Mononuclear cell (primary cell): ENCODE data around the gene TPCN1. TPM values are rescaled to one million over a fixed set of nuclear protein-coding genes. Genes with fewer than 3 reads are reported as not detected.

Experiments used
- H3K27me3 ChIP-seq: 2 replicates; pipeline ENCODE4 v1.6.0; 2011; ENCODE audit warnings: low read length, control low read depth; ENCODE audit not compliant: insufficient read depth
- H3K4me1 ChIP-seq: 2 replicates; pipeline ENCODE4 v1.5.1; 2011; ENCODE audit warnings: mild to moderate bottlenecking, low read length, control low read depth; ENCODE audit not compliant: insufficient read depth
- H3K4me3 ChIP-seq: 2 replicates; pipeline ENCODE4 v1.5.1; 2011; ENCODE audit warnings: mild to moderate bottlenecking, low read length, moderate library complexity
- H3K9me3 ChIP-seq: 2 replicates; pipeline ENCODE4 v1.5.1; 2011; ENCODE audit warnings: low read depth, mild to moderate bottlenecking, control low read depth, low read length
- total RNA-seq: library from RNA; depleted of rRNA; stranded (reverse); fragments of >200 nt; gene quantifications from one replicate; pipeline ENCODE4 v1.2.3, GENCODE V29; 2012

TPCN1 gene
- total RNA-seq, 1 donor, result 15.4 TPM

DNA sequence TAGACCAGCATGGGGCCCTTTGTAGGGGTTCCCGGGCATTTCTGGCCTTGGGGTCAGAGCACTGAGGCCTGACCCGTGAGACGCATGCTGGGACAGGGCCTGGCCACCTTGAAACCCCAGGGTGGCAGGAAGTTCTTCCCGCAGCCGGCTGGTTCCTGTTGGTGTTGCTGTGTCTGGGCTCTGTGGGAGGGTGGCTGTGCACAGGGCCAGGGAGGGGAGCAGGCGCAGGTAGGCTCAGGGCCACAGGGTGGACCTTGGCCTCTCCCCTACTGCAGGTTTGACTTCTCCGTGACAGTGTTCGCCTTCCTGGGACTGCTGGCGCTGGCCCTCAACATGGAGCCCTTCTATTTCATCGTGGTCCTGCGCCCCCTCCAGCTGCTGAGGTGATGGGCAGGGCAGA, 65.4 kb downstream of the TPCN1 start:
- H3K4me1 ChIP-seq, result no peaks in the 10 kb centered on the region
- H3K4me3 ChIP-seq, result no peak overlapping the region
- no peaks in the 10 kb centered on the region for H3K9me3 ChIP-seq
- no peaks in the 10 kb centered on the region for H3K27me3 ChIP-seq

DNA sequence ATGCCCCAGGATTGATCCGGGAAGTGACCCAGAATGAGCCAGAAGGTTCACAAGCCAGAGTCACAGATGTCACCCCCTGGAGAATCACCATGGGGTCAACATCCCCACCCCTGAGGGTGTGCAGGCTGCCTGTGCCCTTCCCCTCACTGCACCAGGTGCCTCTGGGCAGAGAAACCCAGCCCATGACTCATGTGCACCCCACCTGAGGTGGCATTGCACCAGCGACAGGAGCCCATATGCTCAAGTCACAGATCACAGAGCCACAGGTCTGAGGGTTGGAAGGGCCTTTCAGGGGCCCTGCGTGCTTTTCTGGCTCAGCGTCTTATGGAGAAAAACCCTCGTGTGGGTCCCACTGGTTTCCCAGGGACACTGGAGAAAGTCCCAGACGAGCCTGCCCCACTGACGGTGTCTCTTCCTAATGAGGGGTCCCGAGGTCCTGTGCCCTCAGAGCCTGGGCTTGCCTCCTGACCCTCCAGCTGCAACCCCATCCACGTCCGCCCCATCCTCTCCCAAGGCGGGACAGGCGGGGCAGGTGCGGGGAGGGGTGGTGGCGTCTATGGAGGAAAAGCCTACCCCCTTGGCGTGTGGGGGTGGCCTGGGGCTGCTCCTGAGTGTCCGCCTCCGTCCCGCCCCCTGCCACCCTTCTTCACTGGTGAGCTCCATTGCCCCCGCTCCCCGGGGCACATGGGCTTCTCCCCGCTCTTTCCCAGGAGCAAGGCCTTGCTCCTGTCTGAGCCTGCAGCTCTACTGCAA, 66.1 kb downstream of the TPCN1 start:
- no peaks in the 10 kb centered on the region for H3K9me3 ChIP-seq
- no peaks in the 10 kb centered on the region for H3K4me1 ChIP-seq
- H3K27me3 ChIP-seq, result no peaks in the 10 kb centered on the region
- no peak overlapping the region for H3K4me3 ChIP-seq

DNA sequence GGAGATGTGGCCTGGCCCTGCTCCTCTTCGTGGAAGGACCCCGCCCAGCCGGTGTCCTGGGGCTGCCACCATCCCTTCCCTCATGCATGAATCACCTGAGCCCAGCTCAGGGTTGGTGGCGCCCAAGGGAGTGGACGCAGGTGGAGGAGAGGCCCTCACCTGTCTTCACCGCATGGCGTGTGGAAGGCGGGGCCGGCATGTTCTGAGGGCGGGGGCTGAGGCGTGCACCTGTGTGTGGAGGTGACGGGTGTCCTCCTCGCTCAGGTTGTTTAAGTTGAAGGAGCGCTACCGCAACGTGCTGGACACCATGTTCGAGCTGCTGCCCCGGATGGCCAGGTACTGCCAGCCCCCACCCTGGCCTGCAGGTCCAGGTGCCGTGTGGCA, 66.6 kb downstream of the TPCN1 start:
- no peaks in the 10 kb centered on the region for H3K27me3 ChIP-seq
- H3K9me3 ChIP-seq, result no peaks in the 10 kb centered on the region
- no peaks in the 10 kb centered on the region for H3K4me1 ChIP-seq
- H3K4me3 ChIP-seq, result no peak overlapping the region

DNA sequence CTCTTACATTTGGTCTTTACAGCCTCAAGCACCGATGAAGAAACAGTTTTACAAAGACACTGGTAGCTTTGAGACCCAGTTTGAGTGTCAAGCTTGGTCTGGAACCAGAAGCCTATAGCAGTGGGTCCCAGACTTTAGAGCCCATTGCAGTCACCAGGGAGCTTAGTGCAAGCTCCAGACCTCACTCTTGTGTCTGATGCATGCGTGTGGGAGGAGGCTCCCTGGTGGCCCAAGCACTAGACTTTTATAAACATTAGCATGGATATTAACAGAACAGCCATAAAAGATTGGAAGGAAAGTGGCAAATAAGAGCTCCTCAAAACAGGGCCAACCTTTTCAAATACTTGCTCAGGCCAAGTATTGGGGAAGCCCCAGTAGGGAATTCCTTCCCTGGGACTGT, 68.1 kb downstream of the TPCN1 start:
- Histone ChIP-seq H3K4me3 (no peak overlapping the region), H3K9me3 (no peaks in the 10 kb centered on the region), H3K4me1 (no peaks in the 10 kb centered on the region), H3K27me3 (no peaks in the 10 kb centered on the region)

DNA sequence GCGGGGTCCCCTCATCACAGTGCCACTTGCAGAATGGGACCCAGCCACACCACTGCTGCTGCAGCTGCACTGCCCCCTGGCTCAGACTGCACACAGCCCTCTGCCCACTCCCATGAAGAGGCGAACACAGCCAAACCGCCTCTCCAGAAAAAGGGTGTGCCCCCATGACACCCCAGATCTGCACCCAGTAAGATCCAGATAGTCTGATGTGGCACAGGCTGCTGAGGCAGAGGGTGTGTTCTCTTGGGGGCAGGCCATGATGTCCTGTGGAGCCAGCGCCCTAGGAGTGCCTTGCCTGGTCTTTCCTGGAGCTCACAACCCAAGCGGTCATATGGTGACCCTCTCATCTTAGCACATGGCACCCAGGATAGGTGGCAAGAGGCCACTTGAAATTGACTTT, 69.2 kb downstream of the TPCN1 start:
- no peaks in the 10 kb centered on the region for H3K9me3 ChIP-seq
- H3K4me1 ChIP-seq, result no peaks in the 10 kb centered on the region
- no peak overlapping the region for H3K4me3 ChIP-seq
- no peaks in the 10 kb centered on the region for H3K27me3 ChIP-seq

DNA sequence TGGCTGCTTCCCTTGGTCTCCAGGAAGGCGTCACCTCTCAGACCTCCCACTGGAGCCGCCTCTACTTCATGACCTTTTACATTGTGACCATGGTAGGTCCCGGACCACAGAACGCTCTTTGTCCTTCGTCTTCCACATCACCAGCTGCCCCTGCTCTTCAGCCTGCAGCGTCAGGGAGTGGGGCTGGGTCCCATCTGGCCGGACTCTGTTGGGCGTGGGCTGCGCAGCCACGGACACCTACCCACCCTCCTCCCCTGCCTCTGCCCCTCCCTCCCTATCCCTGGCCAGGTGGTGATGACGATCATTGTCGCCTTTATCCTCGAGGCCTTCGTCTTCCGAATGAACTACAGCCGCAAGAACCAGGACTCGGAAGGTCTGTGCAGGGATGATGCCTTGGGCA, 70.3 kb downstream of the TPCN1 start:
- Histone ChIP-seq H3K27me3 (no peaks in the 10 kb centered on the region), H3K9me3 (no peaks in the 10 kb centered on the region), H3K4me3 (no peak overlapping the region), H3K4me1 (no peaks in the 10 kb centered on the region)

DNA sequence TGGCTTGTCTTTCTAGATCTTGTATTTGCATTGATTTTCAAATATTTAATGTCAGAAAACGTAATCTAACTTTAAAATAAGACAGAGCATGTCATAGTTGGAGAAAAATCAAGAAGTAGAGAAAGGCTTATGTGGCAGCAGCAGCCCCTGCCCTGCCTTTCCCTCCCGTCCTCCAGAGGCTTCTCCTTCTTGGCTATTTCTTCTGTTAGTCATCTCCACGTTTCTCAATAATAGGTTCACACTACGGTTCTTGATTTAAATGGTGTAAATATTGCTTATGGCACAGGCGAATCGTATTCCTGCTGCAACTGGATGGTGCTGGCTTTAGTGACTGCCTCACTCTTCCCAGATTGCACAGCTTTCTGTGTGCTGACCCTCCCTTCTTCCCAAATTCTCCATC, 70.8 kb downstream of the TPCN1 start:
- Histone ChIP-seq H3K4me1 (no peaks in the 10 kb centered on the region), H3K27me3 (no peaks in the 10 kb centered on the region), H3K4me3 (no peak overlapping the region), H3K9me3 (no peaks in the 10 kb centered on the region)

DNA sequence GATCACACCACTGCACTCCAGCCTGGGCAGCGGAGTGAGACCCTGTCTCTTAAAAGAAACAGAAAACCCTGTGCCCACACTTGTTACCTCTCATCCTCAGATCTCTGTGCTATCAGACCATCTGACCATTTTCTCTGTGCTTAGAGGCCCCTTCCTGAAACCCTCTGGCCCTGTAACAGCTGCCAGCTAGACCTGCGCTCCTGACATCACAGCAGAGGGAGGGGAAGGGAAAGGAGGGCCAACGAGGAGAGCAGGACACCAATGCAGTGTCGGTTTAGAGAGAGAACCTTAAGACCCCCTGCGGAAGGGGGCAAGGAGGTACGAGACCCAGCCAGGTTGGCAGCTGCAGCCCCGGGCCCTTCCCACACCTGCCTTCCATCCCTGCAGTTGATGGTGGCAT, 71.3 kb downstream of the TPCN1 start:
- Histone ChIP-seq H3K9me3 (no peaks in the 10 kb centered on the region), H3K4me3 (no peak overlapping the region), H3K27me3 (no peaks in the 10 kb centered on the region), H3K4me1 (no peaks in the 10 kb centered on the region)

DNA sequence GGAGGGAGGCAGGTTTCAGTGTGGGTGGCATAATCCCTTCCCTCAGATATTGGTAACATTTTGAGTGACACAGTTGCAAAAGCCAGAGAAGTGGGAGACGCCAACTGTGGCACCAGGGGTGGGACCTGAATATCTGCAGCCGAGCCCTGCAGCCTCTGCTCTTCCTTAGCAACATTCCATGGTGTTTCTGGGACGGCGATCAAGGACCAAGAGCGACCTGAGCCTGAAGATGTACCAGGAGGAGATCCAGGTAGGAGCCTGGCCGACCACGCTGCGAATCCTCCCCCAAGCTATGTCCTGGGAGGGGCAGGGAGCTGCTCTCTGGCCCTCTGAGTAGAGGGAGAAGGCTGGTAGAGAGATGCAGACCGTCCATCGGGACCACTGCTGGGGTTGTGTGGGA, 71.8 kb downstream of the TPCN1 start:
- no peaks in the 10 kb centered on the region for H3K27me3 ChIP-seq
- H3K4me3 ChIP-seq, result no peak overlapping the region
- H3K4me1 ChIP-seq, result no peaks in the 10 kb centered on the region
- H3K9me3 ChIP-seq, result no peaks in the 10 kb centered on the region

DNA sequence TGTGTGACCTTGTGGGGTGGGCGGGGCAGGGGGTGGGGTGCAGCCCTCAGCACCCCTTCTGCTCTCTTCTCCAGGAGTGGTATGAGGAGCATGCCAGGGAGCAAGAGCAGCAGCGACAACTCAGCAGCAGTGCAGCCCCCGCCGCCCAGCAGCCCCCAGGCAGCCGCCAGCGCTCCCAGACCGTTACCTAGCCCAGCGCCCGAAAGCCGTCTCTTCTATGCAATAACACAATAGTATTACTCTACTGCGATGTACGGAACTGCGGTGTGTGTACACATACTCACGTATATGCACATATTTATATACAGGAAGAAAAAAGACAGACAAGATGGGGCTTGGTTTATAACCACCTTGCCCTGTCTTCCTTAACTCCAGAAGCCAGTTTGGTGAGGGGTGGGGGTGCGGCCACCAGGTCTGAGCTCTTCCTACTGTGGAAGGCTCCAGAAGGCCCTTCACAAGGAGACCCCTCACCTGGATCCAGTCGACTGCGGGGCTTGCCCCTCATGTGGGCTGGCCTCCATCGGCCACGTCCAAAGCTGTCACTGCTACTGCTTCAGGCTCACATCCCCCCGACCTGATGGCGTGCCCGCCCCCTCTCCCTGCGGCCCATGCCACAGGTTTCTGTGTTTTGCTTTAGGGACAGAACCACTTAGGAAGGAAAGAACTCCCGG, 74.8 kb downstream of the TPCN1 start:
- Histone ChIP-seq H3K4me3 (no peak overlapping the region), H3K9me3 (no peaks in the 10 kb centered on the region), H3K4me1 (no peaks in the 10 kb centered on the region), H3K27me3 (no peaks in the 10 kb centered on the region)

DNA sequence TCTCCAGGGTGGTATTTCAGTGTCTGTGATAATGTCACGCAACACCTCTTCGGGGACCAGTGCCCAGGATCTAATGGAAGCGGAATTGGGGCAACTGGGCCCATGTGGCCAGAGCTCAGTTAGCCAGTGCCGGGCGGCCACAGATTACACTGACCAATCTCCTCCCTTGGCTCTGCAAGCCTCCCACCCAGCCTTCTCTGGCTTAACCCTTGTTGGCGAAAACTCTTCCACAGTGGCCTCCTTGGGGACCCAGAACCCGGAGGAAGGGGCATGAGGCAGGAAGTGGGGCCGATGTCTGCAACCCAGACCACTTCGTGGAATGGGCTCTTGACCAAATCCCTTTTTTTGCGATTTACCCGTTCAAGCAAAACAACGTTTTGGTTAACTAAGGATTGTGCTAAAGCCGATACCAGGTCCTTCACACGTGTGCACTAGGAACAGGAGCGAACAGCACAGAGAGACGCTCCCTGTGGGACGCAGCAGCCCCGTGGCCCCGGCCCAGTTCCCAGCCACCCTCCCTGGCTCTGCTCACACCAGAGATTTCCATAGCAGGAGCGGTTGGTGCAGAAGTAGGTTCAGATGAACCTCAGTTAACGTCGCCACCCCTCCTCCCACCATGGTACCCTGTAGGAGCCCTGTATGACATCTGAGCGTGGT, 75.4 kb downstream of the TPCN1 start:
- Histone ChIP-seq H3K27me3 (no peaks in the 10 kb centered on the region), H3K4me3 (no peak overlapping the region), H3K9me3 (no peaks in the 10 kb centered on the region), H3K4me1 (no peaks in the 10 kb centered on the region)

DNA sequence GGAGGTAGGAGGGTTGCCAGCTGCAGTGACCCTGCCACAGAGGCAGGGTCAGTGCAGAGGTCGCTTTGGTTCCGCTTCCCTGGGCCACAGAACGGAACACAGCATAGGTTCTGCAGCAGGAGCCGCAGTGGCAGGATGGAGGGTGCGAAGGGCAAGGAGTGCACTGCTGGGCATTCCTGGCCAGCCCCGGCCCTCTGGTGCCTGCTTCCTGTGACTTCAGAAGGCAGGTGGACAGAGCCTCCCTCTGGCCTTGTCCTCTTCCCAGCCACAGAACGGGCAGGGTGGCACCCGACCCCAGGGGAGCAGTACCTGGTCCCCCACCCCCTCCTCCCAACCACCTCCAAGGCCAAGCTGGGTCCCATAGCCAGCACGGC, 75.9 kb downstream of the TPCN1 start:
- Histone ChIP-seq H3K9me3 (no peaks in the 10 kb centered on the region), H3K4me1 (no peaks in the 10 kb centered on the region), H3K27me3 (no peaks in the 10 kb centered on the region), H3K4me3 (no peak overlapping the region)

DNA sequence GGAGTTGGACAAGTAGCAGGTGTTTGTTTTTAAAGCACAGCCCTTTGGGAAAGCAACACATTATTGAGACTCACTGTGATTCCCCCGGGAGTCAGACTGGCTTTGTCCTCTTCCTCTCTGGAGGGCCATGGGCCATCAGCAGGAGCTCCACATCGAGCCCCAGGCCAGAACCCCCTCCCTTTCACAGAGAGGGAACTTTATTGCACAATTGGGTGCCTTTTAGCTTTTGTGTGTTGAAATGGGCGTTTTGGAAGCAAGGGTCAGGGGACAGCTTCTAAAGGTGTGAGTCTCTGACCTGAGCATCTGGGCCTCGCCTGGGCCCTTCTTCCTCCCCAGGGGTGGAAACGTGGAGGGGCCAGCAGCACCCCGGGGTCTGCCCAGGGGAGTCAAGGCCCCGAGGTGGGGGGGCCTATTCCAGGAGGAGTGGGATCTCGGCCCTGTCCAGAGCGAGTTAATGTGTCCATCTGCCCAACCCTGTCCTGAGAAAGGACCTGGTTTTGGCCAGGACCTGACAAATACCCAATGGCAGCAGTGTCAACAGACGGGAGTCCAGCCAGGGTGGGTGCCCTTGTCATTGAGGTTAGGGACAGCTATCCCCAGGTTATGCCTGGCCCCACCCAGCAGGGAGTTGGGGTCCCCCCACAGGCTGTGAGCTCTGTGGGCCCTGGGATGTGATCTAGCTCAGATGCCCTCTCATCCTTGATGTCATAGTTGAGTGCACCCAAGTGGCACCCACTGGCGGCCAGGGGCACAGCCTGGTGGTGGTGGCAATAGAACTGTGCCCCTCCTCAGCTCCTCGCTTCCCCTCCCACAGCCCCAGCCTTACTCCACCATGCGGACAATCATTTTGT, 76.6 kb downstream of the TPCN1 start:
- H3K27me3 ChIP-seq, result no peaks in the 10 kb centered on the region
- H3K9me3 ChIP-seq, result no peaks in the 10 kb centered on the region
- H3K4me3 ChIP-seq, result no peak overlapping the region
- H3K4me1 ChIP-seq, result peaks cover 4% of the 10 kb centered on the region

DNA sequence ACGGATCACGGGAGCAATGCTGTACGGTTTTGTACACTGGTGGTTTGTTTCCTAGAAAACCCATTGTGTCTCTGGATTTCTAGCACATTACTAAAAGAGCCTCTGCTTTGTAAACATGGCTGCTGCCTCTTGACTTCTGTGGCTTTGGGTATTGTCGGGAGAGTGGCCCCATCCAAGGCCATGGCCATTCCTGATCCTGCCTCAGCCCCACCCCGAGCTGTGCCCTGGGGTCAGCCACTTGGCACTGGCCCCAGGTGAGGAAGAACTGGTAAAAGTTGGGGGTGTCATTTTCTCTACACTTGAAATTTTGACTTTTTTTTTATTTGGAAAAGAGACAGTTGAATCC, 77.2 kb downstream of the TPCN1 start:
- H3K9me3 ChIP-seq, result no peaks in the 10 kb centered on the region
- no peaks in the 10 kb centered on the region for H3K27me3 ChIP-seq
- H3K4me1 ChIP-seq, result peaks cover 10% of the 10 kb centered on the region
- no peak overlapping the region for H3K4me3 ChIP-seq

DNA sequence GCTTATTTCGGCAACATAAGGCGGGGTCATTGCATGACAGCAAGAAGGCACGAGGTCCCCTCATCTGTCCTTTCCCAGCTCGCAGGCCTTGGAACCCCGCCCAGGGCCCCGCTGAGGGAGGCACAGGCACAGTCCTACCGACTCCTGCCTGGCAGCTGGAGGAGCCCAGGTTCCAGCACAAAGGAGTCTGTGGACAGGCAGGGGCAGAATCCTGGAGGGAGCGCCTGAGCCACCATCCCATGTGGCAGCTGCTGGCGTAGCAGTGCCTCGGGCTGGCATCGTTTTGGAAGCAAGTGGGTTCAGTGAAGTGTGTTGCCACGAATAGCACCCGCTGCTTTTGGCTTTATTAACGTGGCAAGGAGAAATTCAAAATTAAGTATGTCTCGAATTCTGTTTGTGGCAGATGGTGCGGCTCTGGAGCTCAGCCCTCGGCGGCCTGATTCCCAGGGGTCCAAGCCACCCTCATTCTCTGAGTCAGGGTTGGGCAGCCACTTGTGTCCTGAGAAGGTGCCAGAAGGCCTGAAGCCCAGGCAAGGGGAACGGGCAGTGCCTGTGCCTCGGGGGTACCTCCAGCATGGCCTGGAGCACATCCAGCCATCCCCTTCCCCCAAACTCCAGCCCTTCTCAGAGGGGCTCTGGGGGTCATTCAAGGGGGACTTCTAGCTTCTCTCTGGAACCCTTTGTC, 77.7 kb downstream of the TPCN1 start:
- Histone ChIP-seq H3K9me3 (no peaks in the 10 kb centered on the region), H3K4me1 (peaks cover 12% of the 10 kb centered on the region)

More for the DNA sequence above, 77.7 kb downstream of the TPCN1 start:
- H3K27me3 ChIP-seq, result no peaks in the 10 kb centered on the region
- no peak overlapping the region for H3K4me3 ChIP-seq
